VCaP (cell line): ENCODE measurements around the gene BTAF1.
"Not testable (repeated sequence)": the region's sequence is repeated elsewhere in the genome, so short reads cannot be mapped to it uniquely, and the experiment has no call there.

Source experiments
- H3K27ac ChIP-seq: fragments of 450-650 bp; 2 replicates; pipeline ENCODE4 v1.5.1; 2017
- TF ChIP-seq, protein P1 (sequence below): fragments of 450-650 bp; conservative IDR thresholded peaks from 2 replicates; pipeline ENCODE4 v1.5.1; 2017; ENCODE audit warnings: mild to moderate bottlenecking, moderate library complexity

The BTAF1 gene

DNA sequence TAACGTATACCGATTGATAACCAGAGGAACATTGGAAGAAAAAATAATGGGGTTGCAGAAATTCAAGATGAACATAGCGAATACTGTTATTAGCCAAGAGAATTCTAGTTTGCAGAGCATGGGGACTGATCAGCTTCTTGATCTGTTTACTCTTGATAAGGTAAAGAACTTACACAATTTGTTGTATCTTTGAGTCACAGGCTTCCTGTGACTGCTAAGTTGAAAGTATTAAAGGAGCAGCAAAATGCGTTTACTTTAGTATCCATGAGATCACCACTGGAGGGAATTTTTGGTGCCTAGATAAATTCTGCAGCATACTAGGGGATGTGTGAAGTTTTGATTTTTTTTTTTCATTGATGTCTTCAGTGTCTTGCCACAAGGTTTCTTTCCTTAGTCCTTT lies 103.6 kb downstream of the BTAF1 start:
- H3K27ac ChIP-seq = no peak overlapping the region
- TF ChIP-seq, protein P1, sequence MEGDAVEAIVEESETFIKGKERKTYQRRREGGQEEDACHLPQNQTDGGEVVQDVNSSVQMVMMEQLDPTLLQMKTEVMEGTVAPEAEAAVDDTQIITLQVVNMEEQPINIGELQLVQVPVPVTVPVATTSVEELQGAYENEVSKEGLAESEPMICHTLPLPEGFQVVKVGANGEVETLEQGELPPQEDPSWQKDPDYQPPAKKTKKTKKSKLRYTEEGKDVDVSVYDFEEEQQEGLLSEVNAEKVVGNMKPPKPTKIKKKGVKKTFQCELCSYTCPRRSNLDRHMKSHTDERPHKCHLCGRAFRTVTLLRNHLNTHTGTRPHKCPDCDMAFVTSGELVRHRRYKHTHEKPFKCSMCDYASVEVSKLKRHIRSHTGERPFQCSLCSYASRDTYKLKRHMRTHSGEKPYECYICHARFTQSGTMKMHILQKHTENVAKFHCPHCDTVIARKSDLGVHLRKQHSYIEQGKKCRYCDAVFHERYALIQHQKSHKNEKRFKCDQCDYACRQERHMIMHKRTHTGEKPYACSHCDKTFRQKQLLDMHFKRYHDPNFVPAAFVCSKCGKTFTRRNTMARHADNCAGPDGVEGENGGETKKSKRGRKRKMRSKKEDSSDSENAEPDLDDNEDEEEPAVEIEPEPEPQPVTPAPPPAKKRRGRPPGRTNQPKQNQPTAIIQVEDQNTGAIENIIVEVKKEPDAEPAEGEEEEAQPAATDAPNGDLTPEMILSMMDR = no peak

DNA sequence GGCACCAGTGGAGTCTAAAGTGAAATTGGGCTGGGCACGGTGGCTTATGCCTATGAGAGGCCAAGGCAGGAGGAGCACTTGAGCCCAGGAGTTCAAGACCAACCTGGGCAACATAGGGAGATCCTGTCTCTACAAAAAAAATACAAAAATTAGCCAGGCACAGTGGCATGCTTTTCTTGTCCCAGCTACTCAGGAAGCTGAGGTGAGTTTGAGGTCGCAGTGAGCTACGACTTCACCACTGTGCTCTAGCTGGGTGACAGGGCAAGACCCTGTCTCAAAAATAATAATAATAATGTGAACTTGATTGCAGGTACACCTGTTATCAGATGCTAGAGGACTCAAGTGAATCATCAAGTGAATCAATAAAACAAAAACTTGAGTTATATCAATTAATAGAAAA lies 108.0 kb downstream of the BTAF1 start:
- TF ChIP-seq, protein P1 = no peak
- no peak overlapping the region for H3K27ac ChIP-seq

DNA sequence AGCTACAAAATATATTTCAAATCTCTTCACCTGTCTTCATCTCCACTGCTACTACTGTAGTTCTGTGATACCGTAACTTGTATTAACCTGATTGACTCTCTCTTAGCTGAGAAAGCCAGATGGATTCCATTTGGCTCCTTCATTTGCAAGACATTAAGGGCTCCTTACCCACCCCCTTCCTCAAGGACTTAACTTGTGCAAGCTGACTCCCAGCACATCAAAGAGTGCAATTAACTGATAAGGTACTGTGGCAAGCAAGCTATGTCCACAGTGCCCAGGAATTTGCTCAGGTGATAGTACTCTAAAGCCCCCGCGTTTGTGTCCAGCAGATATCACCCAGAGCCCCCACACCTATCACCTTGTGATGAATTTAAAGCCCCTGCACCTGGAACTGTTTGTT lies 109.5 kb downstream of the BTAF1 start:
- not testable (repeated sequence) for H3K27ac ChIP-seq

DNA sequence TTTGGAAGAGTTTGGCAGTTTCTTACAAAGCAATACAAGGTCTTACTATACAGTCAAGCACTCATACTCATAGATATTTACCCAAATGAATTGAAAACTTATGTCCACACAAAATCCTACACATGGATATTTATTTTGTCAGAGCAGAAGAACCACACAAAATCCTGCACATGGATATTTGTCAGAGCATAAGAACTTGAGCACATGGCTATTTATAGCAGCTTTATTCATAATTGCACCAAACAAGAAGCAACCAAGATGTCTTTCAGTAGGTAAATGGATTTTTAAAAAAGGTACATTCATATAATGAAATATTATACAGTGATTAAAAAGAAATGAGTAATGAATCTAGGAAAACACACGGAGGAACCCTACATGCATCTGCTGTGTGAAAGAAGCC lies 115.4 kb downstream of the BTAF1 start:
- no peak overlapping the region for H3K27ac ChIP-seq
- TF ChIP-seq, protein P1 = no peak

DNA sequence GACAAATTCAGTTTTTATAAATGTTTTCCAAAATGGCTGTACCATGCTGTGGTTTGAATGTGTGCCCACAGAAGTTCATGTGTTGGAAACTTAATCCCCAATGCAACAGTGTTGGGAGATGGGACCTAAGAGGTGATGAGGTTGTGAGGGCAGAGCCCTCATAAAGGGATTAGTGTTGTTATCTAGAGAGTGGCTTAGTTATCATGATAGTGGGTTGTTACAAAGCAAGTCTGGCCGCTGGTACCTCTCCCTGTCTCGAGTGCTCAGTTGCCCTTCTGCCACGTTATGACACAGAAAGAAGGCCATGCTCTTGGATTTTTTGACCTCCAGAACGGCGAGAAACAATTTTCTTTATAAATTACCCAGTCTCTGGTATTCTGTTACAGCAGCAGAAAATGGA lies 119.0 kb downstream of the BTAF1 start:
- TF ChIP-seq, protein P1 = no peak
- no peak overlapping the region for H3K27ac ChIP-seq

DNA sequence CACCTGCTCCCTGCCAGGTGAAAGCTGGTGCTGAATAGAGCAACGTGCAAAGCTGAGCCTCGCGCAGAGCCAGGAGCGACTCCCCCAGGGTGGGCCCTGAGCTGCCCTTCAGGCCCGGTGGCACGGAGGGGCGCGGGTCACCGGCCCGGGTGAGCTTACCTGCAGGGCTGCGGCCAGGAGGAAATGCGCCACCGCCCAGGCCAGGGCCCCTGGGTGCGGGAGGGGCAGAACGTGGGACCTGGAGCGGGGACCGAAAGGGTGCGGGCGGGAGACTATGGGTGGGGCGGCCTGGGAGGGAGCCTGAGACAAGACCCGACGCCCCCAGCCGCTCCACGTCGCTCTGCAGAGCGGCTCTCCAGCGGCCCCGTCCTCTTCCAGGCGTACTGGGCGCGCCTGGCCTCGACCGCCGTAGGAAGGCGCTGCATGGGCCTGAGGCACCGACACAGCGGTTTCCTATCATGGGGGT lies 122.1 kb downstream of the BTAF1 start:
- H3K27ac ChIP-seq = no peak overlapping the region
- TF ChIP-seq, protein P1 = no peak

DNA sequence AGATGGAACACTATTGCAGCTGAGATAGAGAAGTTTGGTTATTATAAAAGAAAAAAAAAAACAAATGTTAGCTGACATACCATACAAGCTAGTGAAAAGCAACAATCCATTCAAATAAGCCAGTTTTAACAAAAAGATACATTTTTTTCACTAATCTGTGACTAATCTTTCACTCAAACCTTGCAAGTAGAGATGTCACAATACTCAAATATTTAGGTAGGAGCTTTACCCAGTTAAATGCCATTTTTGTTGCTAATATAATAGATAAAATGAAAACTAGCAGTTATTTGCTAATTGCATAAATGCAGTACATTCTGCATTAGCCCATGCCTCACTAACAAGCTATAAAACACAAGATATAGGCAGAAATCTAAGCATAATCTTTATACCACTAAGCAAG lies 123.6 kb downstream of the BTAF1 start:
- TF ChIP-seq, protein P1 = no peak
- no peak overlapping the region for H3K27ac ChIP-seq

DNA sequence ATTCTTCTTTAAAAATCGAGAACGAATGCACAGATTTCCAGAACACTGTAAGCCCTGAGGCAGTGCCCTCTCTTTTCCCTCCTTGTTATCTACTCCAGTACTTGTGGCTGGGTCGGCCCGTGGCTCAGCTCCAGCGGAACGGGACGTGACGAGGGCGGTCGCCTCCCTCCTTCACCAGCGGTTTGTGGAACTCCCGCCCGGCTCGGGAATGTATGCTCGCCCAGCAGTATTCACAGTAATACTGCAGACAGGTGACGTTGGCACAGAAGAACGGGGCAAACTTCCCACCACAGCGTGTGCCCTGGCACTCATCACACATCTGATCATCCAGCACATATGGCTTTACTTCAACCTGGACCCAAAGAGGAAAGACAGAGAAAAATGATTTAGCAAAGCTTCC lies 128.5 kb downstream of the BTAF1 start:
- TF ChIP-seq, protein P1 = no peak
- H3K27ac ChIP-seq = no peak overlapping the region
